Medulla oblongata (tissue), 1 donor: ENCODE results near the gene CRYBA4.
A peak's percentile ranks its signal among the peaks of the same experiment; 100 is the strongest.

Source experiments
- DNase-seq: peaks from one replicate; pipeline ENCODE4 v3.0.0-alpha.2; 2015; ENCODE audit errors: extremely low spot score

Gene CRYBA4

DNA sequence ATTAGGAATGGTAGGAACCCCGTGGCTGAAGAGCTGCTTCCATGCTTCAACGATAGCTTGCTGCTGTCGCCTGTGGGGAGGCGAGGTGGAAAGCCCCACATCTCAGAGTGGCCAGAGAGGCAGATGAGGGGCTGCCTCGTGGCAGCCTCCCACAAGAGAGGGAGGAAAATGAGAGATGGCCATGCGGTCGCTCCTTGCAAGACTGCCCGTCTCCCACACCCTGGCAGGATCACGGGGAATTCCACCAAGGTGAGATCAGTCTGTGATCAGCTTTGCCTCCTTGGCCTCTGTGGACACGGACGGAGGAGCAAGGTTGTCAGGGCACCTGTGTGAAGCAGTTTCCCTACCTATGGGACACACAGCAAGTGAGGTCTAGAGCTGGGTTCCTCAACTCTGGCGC, 3.0 kb downstream of the CRYBA4 start:
- DNase-seq = no peak

GRCh38 chr22:26629988-26630761, 8.4 kb downstream of the CRYBA4 start:
- DNase-seq = no peak

DNA sequence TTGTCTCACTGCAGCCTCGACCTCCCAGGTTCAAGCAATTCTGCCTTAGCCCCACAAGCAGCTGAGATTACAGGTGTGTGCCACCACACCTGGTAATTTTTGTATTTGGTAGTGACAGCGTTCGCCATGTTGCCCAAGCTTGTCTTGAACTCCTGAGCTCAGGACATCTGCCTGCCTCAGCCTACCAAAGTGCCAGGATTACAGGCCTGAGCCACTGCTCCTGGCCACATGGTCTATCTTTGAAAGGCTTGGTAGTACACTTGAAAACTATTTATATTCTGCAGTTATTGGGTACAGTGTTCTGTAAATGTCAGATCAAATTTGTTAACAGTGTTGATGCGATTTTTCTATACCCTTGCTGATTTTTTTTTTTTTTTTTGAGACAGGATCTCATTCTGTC, 9.5 kb downstream of the CRYBA4 start:
- no peak for DNase-seq

GRCh38 chr22:26632422-26633155, 10.8 kb downstream of the CRYBA4 start:
- DNase-seq = no peak

- DNase-seq = no peak
Measured at GRCh38 chr22:26634189-26634588, 12.4 kb downstream of the CRYBA4 start.

DNA sequence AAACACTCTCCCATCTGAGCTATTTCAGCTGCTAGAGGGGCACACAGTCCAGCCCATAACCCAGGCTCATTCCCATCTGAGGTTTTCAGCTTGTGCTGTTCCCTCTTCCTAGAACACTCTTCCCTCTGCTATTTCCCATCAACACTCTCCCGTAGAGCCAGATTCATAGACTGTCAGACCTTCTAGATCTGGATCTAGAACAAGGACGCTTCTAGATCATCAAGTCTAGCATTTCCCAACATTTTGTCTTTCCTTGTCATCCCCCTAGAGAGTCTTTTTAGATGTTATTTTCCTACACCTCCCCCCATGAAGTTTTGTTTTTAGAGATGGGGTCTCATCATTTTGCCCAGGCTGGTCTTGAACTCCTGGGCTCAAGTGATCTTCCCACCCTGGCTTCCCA, 13.4 kb downstream of the CRYBA4 start:
- DNase-seq = no peak

- DNase-seq = no peak
Measured at GRCh38 chr22:26636296-26636695, 14.5 kb downstream of the CRYBA4 start.

- no peak for DNase-seq
Measured at GRCh38 chr22:26642465-26643417, 21.0 kb downstream of the CRYBA4 start.

DNA sequence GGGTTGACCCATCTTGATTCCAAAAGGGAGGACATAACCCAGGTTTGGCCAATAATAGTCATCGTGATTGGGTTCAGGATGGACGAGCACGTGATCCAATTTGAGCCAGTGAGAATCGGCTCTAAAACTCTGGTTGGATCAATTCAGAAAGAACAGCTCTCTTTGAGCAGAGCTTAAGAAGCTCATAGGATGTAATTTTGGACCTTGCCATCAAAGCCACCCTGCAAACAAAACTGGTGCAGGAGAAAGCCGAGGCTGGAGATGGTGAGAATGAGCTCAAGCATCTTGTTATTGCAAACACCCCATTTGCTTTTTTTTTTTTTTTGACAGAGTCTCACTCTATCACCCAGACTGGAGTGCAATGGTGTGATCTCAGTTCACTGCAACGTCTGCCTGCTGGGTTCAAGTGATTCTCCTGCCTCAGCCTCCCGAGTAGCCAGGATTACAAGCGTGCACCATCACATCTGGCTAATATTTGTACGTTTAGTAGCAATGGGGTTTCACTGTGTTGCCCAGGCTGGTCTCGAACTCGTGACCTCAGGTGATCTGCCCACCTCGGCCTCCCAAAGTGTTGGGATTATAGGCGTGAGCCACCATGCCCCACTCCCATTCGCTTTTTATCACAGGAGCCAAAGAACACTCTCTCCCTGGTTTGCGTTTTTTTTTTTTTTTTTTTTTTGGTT, 21.8 kb downstream of the CRYBA4 start:
- DNase-seq = no peak

- DNase-seq = no peak
Measured at GRCh38 chr22:26646158-26646557, 24.4 kb downstream of the CRYBA4 start.

- no peak for DNase-seq
Measured at GRCh38 chr22:26648011-26648497, 26.3 kb downstream of the CRYBA4 start.

GRCh38 chr22:26648528-26649388, 27.0 kb downstream of the CRYBA4 start:
- peak; percentile 67 for DNase-seq

DNA sequence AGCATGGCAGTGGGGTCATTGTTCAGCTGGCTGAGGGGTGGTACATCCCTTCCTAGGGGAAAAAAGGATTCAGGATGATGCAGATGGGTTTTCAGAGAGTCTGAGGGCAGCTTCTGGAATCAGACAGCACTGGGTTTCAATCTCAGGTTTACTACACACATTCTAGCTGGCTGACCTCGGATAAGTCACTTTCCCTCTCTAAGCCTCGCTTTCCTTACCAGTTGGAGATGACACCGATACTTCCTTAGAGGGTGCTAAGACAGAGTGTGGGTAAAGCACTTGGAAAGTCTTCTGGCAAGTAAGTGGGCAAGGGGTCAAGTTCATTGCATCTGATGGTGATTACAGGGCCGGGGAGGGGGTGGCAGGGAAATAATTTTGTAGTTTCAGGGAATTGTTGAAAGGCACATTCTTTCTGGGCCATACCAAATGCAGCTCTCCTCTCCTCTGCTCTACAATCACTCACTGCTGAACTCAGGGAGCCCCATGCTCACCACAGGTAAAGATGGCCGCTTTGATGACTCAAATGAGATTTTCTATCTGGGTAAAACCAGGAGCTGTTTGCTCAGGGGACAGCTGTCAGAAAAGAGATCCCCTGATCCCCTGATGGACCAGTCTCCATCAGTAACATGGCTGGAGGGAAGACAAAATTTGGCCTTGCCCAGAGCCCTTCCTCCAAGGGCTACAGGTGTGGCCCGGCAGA, 29.1 kb downstream of the CRYBA4 start:
- no peak for DNase-seq

- DNase-seq = no peak
Measured at GRCh38 chr22:26651815-26652214, 30.1 kb downstream of the CRYBA4 start.

DNA sequence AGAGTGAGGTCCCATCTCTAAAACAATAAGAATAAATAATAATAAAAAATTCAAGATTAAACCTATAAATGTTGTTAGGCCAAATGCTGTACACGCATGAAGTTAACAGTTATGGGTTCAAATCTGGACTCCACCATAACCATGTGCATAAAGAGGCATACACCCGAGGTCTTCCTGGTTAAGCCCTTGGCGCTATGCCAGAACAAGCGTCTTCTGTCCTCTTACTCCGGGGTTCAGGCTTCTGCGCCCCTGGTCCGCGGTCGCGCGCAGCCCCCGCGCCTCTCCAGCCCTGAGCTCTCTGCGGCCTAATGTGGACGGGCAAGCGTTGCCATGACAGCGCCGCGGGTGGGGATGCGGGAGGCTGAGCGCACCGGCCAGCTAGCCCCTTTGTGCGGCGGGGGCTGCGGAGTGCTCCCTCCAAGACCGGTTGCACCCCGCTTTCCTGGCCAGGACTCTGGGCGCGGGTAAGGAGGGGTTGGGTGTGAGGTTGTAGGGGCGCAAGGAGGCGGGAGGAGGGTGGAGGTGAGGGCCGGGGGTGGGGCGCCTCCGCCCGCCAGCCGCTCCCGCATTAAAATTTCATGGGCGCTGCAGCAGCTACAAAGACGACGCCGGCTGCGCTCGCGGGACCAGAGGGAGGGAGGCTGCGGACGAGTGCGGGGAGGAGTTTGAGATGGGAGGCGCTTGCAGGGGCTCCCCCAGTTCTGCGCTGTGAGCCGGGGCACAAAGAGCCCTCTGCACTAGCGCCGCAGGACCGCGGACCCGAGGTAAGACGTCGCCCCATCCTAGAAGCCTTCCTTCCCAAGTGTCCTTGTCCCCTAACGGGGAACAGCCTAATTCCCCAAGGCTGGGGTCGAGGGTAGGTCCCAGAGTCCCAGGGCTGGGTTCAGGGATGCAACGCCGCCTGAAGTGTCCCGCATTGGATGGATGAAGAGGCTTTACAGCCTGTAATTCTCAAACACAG, 35.4 kb downstream of the CRYBA4 start, which contains the start of gene MIAT:
Gene MIAT (plus strand): TSS at position 698 of the 961 bp plus-strand sequence.
- DNase-seq = no peak

DNA sequence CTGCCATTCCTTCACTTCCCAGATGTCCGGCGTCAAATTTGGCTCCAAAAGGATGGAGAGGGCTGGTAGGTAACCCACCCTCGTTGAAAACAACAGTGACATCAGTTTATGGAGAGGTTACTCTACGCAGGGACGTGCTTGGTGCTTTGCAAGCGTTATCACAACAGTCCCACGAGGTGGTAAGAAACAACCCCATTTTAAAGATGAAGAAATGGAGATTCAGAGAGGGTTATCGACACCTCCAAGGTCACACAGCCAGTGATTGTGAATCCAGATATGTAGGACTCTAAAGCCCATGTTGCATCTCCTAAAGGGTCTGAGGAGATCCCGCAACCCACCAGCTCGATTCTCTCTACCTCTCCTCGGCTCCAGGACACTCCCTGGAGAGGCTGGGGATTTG, 36.4 kb downstream of the CRYBA4 start:
- no peak for DNase-seq

- DNase-seq = peak; percentile 21
Measured at GRCh38 chr22:26658671-26659478, 37.1 kb downstream of the CRYBA4 start.

DNA sequence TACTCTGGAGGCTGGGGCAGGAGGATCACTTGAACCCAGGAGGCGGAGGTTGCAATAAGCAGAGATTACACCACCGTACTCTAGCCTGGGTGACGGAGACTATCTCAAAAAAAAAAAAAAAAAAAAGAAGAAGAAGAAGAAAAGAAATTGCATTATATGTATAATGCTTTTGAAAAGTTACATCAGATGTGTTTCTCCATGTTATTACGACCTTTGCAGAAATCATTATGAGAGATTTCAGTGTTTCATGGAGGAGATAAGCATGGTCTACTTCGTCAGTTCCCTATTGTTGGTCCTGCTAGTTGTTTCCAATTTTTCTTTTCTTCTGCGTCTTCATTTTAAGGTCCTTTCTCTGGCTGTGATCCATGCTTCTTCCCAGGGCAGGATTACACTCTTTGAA, 38.6 kb downstream of the CRYBA4 start:
- no peak for DNase-seq
